Measurements from ENCODE around the gene CHD2.

DNA sequence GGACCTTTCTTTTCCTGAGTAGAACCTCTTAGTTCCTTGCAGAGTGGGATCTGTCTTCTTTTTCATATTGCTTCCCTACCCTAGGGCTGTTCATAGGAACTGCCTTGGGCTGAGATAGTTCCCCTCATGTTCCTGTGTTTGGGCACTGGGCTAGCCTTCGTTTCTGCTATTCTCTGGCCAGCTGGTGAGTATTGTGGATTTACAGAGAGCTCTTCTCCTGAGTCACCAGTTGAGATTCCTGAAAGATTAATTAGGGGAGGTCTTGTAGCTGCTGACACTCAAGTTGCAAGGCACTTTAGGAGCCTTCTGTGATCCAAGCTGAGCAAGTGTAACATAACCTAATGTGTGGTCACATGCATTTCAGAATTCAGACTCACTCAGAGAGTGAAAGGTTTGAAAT lies 30.7 kb downstream of the CHD2 start:
- TF ChIP-seq, protein P1, sequence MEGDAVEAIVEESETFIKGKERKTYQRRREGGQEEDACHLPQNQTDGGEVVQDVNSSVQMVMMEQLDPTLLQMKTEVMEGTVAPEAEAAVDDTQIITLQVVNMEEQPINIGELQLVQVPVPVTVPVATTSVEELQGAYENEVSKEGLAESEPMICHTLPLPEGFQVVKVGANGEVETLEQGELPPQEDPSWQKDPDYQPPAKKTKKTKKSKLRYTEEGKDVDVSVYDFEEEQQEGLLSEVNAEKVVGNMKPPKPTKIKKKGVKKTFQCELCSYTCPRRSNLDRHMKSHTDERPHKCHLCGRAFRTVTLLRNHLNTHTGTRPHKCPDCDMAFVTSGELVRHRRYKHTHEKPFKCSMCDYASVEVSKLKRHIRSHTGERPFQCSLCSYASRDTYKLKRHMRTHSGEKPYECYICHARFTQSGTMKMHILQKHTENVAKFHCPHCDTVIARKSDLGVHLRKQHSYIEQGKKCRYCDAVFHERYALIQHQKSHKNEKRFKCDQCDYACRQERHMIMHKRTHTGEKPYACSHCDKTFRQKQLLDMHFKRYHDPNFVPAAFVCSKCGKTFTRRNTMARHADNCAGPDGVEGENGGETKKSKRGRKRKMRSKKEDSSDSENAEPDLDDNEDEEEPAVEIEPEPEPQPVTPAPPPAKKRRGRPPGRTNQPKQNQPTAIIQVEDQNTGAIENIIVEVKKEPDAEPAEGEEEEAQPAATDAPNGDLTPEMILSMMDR (IDR thresholded peaks at IDR 0.05) = no peak
- no peak for TF ChIP-seq POLR2A (IDR thresholded peaks at IDR 0.05)
